ENCODE data around the gene EGFR.

The EGFR gene

GRCh38 chr7:55212838-55213237 is 194.0 kb downstream of the EGFR start:
- no peak for DNase-seq (ENCODE audit: low spot score)

GRCh38 chr7:55214707-55215106 is 195.9 kb downstream of the EGFR start:
- DNase-seq (ENCODE audit: low spot score), result no peak

DNA sequence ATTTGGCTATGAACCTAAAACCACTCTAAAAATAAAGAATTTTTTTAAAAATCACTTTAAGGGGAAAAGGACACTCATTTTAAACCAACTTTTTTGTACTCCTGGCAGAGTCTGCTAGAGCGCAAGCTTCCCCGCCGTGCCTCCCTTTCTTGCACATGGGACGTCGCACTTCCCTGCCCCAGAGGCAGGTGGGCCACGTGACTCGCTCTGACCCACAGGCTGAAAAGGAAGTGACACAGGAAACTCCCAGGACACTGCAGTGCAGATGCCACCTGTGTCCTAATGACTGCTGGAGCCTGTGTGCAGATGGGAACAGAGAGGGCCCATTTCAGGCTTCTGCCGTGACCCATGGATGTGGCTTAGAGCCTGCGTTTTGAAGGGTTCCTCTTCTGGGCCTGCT is 204.2 kb downstream of the EGFR start:
- DNase-seq (ENCODE audit: low spot score), result no peak

DNA sequence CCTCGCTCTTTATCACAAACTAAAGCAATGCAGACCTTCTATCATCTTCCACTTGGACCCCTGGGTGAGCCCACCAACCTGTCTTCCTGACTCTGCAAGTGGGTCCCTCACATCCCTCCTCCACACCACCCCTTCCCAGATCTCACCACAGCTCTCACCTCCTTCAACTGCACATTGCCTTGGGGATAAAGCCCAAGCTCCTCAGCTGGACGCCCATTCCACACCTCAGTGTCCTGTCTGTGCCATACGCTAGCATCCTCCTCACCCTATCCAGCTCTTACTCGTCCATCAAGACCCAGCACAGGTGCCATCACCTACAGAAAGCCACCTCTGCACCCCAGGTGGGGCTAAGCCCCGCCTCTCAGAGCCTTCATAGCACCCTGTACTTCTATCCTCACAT is 205.3 kb downstream of the EGFR start:
- DNase-seq (ENCODE audit: low spot score), result no peak

- DNase-seq (ENCODE audit: low spot score), result no peak
Measured at GRCh38 chr7:55224810-55225209, 206.0 kb downstream of the EGFR start.

GRCh38 chr7:55230014-55230413 is 211.2 kb downstream of the EGFR start:
- DNase-seq (ENCODE audit: low spot score), result no peak

- DNase-seq (ENCODE audit: low spot score), result no peak
Measured at GRCh38 chr7:55231736-55232280, 213.0 kb downstream of the EGFR start.

GRCh38 chr7:55233001-55233400 is 214.2 kb downstream of the EGFR start:
- DNase-seq (ENCODE audit: low spot score), result no peak

DNA sequence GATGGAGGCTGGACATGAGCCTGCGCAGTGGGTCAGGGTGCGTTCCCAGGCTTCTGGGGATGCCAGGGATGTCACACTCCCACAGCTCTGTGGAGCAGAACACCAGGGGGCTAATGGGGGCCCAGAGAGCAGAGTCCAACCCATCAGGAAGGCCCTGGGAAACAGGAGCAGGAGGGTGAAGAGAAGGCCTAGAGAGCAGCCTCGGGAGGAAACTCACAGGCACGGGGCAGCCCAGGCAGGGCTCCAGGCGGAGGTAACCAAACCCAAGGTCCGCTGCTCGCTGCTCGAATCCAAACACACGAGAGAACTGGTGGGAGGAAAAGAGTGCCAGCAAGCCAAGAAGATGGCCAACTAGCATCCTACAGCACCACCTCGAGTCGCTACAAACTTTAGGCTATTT is 215.6 kb downstream of the EGFR start:
- no peak for DNase-seq (ENCODE audit: low spot score)

DNA sequence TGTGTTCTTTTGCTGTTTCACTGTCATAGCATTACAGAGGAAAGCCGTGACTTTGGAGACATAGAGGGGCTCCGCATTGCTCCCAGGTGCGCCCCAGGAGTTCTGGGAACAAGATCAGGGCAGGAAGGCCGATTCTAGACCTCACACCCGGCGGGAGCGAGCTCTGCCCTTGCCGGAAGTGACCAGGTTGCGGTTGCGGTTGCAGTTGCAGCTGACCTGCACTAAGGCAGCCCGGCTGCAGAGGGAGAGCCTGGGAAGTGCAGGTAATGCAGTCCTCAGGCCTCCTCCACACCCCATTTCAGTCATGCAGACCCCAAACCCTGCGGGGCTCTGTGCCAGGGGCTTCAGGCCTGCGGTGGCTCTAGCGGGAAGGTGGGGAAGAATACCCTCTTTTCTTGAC is 216.3 kb downstream of the EGFR start:
- no peak for DNase-seq (ENCODE audit: low spot score)

GRCh38 chr7:55235801-55236200 is 217.0 kb downstream of the EGFR start:
- DNase-seq (ENCODE audit: low spot score), result no peak

GRCh38 chr7:55236476-55236875 is 217.7 kb downstream of the EGFR start:
- DNase-seq (ENCODE audit: low spot score), result no peak

GRCh38 chr7:55237156-55237893 is 218.5 kb downstream of the EGFR start:
- no peak for DNase-seq (ENCODE audit: low spot score)

DNA sequence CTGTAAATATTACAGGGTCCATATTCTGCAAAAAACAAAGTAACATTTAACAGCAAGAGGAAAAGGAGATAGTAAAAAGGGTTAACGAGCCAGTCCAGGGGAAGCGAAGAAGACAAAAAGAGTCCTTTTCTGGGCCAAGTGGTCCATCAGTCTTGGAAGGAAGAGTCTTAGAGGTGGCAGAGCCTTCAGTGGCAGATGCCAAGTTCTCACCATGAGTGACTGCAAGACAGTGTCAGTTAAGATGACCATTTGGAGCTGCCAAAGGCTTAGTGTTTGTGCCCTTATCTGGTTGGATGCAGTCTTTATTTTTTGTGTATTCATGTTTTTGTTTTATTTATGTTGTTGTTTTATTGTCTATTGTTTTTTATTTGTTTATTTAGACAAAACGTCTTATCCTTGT is 220.6 kb downstream of the EGFR start:
- no peak for DNase-seq (ENCODE audit: low spot score)

GRCh38 chr7:55240418-55241142 is 221.8 kb downstream of the EGFR start:
- no peak for DNase-seq (ENCODE audit: low spot score)

DNA sequence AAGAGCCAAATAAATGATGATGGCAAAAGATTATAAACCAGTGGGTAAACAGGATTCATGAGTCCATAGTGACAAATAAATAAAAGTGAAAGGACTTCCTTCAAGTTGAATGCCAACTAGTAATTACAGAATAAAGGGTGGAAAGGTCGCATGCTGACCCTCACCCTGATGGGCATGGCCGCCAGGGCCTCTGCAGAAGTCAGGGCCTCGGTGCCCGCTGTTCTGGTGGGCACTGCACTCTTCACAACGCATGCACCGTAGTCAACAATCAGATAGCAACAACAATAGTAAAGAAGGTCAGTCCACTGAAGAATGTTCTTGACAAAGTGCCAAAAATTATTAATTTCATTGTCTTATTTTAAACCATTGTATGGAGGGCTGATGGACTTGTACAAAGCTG is 223.1 kb downstream of the EGFR start:
- no peak for DNase-seq (ENCODE audit: low spot score)

DNA sequence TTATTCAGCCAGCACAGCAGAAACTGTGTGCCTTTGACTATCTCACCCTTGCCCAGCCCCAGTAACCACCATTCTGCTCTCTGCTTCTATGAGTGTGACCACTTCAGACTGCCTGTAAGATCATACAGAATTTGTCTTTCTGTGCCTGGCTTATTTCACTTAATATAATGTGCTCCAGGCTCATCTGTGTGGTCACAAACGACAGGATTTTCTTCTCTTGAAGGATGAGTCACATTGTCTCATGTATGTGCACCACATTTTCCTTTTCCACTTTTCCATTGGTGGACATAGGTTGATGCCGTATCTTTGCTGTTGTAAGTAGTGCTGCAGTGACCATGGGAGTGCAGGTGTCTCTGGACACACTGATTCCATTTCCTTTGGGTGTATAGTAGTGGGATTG is 223.8 kb downstream of the EGFR start:
- no peak for DNase-seq (ENCODE audit: low spot score)

- no peak for DNase-seq (ENCODE audit: low spot score)
Measured at GRCh38 chr7:55244006-55244745, 225.4 kb downstream of the EGFR start.

DNA sequence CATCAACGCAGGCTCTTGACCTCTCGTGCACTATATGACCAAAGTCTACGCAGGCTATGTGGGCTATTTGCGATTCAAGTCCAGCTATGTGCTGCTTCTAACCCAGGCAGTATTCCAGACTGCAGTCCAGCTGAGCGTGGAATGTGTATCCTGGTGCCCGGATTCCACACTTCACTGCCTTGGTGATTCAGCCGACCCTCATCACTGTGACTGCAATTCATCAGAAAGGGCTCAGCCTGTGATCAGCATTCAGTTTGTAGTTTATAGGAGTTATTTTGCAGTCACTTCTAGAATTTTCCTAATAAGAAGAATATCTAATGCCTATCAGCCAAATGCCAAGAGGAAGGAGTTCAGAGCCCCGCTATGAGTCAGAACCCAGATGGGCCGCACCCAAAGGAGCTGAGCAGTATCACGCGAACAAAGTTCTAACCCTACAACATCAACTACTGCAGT is 226.5 kb downstream of the EGFR start:
- no peak for DNase-seq (ENCODE audit: low spot score)

- no peak for DNase-seq (ENCODE audit: low spot score)
Measured at GRCh38 chr7:55246171-55246570, 227.4 kb downstream of the EGFR start.

DNA sequence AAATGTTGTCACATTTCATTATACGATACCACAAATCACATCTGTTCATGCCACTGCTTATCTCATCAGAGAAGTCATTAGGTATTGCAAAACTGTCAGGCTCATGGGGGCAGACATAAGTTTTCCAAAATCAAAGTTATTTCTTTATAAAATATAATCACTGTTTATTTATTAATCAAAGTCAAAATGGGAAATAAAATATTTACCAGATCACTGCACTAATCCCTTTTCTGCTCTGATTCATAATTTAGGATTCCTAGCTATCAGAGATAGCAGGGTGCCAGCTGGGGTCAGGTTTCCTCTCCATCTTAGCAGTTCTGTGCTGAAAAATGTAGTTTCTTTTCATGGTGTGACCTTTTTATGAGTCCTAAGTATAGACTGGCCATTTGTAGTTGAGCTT is 228.6 kb downstream of the EGFR start:
- no peak for DNase-seq (ENCODE audit: low spot score)

DNA sequence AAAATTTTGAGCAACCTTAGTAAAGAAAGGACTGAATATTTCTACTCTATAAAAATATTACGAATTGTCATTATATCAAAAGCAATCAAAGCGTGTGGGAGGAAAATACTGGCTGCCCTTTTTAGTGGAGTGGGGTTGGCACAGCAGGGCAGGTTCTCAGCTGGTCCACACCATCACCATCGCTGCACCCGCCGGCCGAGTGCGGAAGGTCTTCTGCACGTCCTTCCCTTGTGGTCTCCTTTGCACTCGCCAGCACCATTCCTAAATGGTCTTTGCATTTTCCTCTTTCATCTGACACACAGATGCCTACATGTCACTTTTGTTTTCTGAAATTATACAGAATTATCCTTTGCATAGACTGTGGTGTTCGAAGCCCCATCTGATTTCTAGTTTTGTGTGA is 229.7 kb downstream of the EGFR start:
- DNase-seq (ENCODE audit: low spot score), result no peak

DNA sequence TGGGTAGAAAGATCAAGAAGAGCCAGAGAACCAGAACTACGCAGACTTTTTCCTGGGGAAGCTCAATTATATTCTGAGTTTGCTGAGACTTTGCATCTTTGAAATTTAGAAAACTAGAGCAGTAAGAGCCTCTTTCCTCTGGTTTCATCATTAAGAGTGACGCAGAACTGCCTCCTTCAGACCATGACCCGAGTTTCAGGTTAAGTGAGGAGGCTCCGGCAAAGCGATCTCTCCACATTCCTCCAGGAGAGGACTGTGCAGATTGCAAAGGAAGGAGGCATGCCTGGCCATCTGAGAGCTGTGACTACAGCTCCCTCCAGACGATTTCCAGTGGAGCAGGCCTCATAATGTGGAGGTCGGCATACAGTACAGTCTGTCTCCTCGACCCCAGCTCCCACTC is 230.5 kb downstream of the EGFR start:
- DNase-seq (ENCODE audit: low spot score), result no peak
